GM12865 (cell line): Measurements from ENCODE around the gene SOS1.

Experiments used
- DNase-seq: peaks from one replicate; pipeline ENCODE4 v3.0.0; 2010; ENCODE audit warnings: low read depth
- H3K4me3 ChIP-seq: 2 replicates; pipeline ENCODE4 v1.5.1; 2011; ENCODE audit warnings: mild to moderate bottlenecking, low read depth, low read length, control low read depth
- CTCF ChIP-seq: IDR thresholded peaks from 2 replicates; pipeline ENCODE4 v1.5.1; 2011; ENCODE audit warnings: low read length, control low read depth, low read depth, inconsistent platforms; ENCODE audit not compliant: insufficient read depth; ENCODE audit errors: missing control alignments

The SOS1 gene

GRCh38 chr2:38988716-38989115, 132.1 kb downstream of the SOS1 start:
- no peak overlapping the region for H3K4me3 ChIP-seq
- no peak for DNase-seq
- TF ChIP-seq CTCF, result no peak

- DNase-seq, result no peak
- no peak for TF ChIP-seq CTCF
- no peak overlapping the region for H3K4me3 ChIP-seq
Observed at GRCh38 chr2:38982498-38982897, 138.4 kb downstream of the SOS1 start.

- TF ChIP-seq CTCF, result no peak
- H3K4me3 ChIP-seq, result no peak overlapping the region
- DNase-seq, result no peak
Observed at GRCh38 chr2:38981670-38982357, 139.0 kb downstream of the SOS1 start.

GRCh38 chr2:38981003-38981669, 139.7 kb downstream of the SOS1 start:
- no peak for TF ChIP-seq CTCF
- no peak overlapping the region for H3K4me3 ChIP-seq
- DNase-seq, result no peak

- DNase-seq, result no peak
- H3K4me3 ChIP-seq, result no peak overlapping the region
- TF ChIP-seq CTCF, result no peak
Observed at GRCh38 chr2:38978908-38979307, 141.9 kb downstream of the SOS1 start.

GRCh38 chr2:38978296-38978903, 142.5 kb downstream of the SOS1 start:
- no peak overlapping the region for H3K4me3 ChIP-seq
- TF ChIP-seq CTCF, result no peak
- no peak for DNase-seq

- TF ChIP-seq CTCF, result no peak
- no peak for DNase-seq
- no peak overlapping the region for H3K4me3 ChIP-seq
Observed at GRCh38 chr2:38977047-38977446, 143.8 kb downstream of the SOS1 start.
